ENCODE results near the gene PABPC4L.
A peak's percentile ranks its signal among the peaks of the same experiment; 100 is the strongest.
"Not testable (repeated sequence)": the region's sequence is repeated elsewhere in the genome, so short reads cannot be mapped to it uniquely, and the experiment has no call there.

Gene PABPC4L

DNA sequence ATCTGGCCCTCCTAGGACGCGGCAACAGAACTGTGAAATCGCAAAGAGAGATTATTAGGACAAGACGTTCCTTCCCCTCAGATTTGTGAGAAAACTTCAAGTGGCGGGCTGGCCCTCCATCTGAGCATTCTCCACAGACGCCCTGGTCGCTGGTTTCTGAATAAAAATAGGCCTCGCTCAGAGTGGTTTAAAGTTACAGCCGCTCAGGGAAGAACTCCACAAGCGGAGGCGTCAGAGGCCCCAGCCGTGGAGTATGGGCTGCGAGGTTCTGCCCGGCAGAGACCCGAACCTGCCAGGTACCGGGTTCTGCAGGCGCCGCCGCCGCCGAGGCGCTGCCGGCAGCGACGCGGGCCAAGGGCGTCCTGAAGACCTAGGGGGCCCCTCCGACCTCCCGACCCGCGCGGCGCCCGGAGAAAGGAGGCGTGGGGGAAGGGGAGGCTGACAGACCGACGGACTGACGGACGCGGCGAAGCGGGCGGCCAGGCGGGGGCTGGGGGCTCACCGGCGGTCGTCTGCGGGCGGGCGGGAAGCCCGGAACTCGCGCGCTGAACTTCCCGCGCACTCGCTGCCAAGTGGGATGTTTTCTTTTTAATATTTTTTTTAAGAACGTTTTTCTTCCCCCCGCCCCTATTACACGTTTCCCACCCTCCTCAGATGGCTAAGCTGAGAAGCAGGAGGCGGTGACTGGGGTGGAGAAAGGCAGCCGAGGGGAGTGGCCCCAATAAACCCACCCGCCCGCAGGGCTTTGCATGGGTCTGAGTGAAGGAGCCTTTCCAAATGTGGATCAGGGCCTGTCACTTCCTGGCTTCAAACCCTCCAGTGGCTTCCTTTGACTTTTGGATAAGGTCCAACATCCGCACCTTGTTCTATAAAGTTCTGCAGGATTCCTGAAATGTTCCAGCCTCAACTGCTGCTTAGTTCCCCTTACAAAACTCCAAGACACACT lies at the start of gene PABPC4L:
Gene PABPC4L (minus strand): TSS at position 574 of the 946 bp plus-strand sequence. CDS start 770 bp downstream, outside the sequence.
- in situ Hi-C loops (cut with MboI; ENCODE audit: low sequenced_read_pairs), result no loop called here
- peaks cover 5% of the 10 kb centered on the region for H3K4me1 ChIP-seq
- H3K27me3 ChIP-seq (ENCODE audit: low read depth), result no peaks in the 10 kb centered on the region
- peaks cover 5% of the 10 kb centered on the region; the same call in 1 of the 2 replicates for H3K36me3 ChIP-seq (replicated peaks)
- DNase-seq (ENCODE audit: low spot score in 2 of 2), result peak; percentile 92
- H3K4me3 ChIP-seq, result peak within 1 kb of the TSS; percentile 43
- no peaks in the 10 kb centered on the region for H3K9me3 ChIP-seq

GRCh38 chr4:134251322-134251721 lies 49.7 kb upstream of the PABPC4L start:
- Histone ChIP-seq H3K4me3 (no peak overlapping the region), H3K36me3 (replicated peaks) (no peaks in the 10 kb centered on the region), H3K4me1 (no peaks in the 10 kb centered on the region), H3K27me3 (ENCODE audit: low read depth) (no peaks in the 10 kb centered on the region), H3K9me3 (no peaks in the 10 kb centered on the region)
- in situ Hi-C loops (cut with MboI; ENCODE audit: low sequenced_read_pairs), result no loop called here
- DNase-seq (ENCODE audit: low spot score in 2 of 2), result no peak

GRCh38 chr4:134243742-134244713 lies 42.4 kb upstream of the PABPC4L start:
- H3K36me3 ChIP-seq (replicated peaks), result no peaks in the 10 kb centered on the region
- no peaks in the 10 kb centered on the region for H3K9me3 ChIP-seq
- no peak for DNase-seq (ENCODE audit: low spot score in 2 of 2)
- H3K4me3 ChIP-seq, result no peak overlapping the region
- H3K4me1 ChIP-seq, result no peaks in the 10 kb centered on the region
- in situ Hi-C loops (cut with MboI; ENCODE audit: low sequenced_read_pairs), result no loop called here
- no peaks in the 10 kb centered on the region for H3K27me3 ChIP-seq (ENCODE audit: low read depth)

DNA sequence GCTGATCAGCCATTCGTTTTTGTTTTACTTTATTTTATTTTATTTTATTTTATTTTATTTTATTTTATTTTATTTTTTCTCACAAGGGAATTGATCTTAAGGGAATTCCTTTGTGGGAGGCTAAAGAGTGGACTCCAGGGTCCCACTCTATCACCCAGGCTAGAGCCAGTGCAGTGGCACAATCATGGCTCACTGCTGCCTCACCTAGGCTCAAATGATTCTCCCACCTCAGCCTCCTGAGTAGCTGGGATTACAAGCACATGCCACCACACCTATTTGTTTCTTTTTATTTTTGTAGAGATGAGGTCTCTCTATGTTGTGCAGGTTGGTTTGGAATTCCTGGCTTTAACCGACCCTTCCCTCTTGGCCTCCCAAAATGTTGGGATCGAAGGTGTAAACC lies 17.5 kb upstream of the PABPC4L start:
- in situ Hi-C loops (cut with MboI; ENCODE audit: low sequenced_read_pairs), result no loop called here
- peaks cover 9% of the 10 kb centered on the region for H3K4me1 ChIP-seq
- H3K9me3 ChIP-seq, result no peaks in the 10 kb centered on the region
- H3K36me3 ChIP-seq (replicated peaks), result no peaks in the 10 kb centered on the region
- H3K27me3 ChIP-seq (ENCODE audit: low read depth), result no peaks in the 10 kb centered on the region
- no peak overlapping the region for H3K4me3 ChIP-seq
- DNase-seq (ENCODE audit: low spot score in 2 of 2), result no peak

DNA sequence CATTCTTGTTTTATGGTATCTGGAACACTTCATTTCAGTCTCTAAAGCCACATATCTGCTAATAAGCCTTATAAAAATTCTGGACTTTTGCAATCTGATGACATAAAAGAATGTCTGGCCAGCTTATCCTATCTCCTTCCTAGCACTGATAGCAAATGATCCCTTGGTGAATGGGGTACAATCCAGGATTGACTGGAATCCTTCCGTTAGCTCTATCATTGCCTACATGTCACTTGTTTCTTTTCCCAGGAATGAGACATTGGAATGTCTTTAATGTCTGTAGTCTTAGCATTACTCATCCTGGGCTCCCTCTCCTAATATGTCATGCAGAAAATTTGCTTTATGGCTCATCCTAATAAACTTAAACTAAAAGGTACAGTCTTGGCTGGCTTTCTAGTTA lies 14.8 kb upstream of the PABPC4L start:
- Histone ChIP-seq H3K27me3 (ENCODE audit: low read depth) (no peaks in the 10 kb centered on the region), H3K36me3 (replicated peaks) (no peaks in the 10 kb centered on the region), H3K9me3 (no peaks in the 10 kb centered on the region; the same call in 1 of the 2 replicates), H3K4me1 (no peaks in the 10 kb centered on the region), H3K4me3 (no peak overlapping the region)
- DNase-seq (ENCODE audit: low spot score in 2 of 2), result no peak
- in situ Hi-C loops (cut with MboI; ENCODE audit: low sequenced_read_pairs), result no loop called here

DNA sequence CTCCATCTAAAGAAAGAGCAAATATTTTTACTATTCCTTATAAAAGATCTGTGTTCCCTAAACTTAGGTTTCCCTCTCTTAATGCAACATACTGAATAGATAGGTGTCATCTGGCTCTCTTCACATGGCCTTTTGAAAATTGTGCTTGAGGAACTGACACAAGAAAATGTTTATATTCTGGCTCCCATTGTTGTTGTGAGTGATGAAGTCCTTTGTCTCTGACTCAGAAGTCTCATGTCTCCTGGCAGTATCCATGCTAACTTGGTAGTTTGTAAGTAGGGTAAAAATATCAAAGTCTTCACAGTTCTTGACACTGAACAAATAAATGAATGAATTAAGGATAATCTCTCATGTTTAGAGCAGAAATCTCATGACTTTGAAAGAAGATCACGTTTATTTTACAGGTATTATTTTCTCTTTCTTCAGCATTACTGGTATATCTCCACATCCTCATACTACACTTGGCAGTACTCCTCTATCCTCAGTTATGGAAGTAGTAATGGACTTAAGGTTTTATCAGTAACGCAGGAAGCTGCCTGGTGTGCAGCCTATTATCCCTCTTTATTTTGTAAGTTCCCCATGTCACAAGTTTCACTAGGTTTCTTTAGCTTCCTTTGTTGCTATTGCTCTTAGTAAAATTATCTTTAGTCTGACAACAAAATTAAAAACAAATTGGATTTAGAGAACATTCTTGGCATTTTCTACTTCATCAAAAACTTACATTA lies 14.2 kb upstream of the PABPC4L start:
- H3K4me1 ChIP-seq, result no peaks in the 10 kb centered on the region
- in situ Hi-C loops (cut with MboI; ENCODE audit: low sequenced_read_pairs), result no loop called here
- H3K4me3 ChIP-seq, result no peak overlapping the region
- no peaks in the 10 kb centered on the region for H3K27me3 ChIP-seq (ENCODE audit: low read depth)
- H3K36me3 ChIP-seq (replicated peaks), result no peaks in the 10 kb centered on the region
- H3K9me3 ChIP-seq, result no peaks in the 10 kb centered on the region; the same call in 1 of the 2 replicates
- no peak for DNase-seq (ENCODE audit: low spot score in 2 of 2)

- H3K4me3 ChIP-seq; H3K36me3 ChIP-seq (replicated peaks); H3K9me3 ChIP-seq; H3K4me1 ChIP-seq; DNase-seq (ENCODE audit: low spot score in 2 of 2); in situ Hi-C loops (cut with MboI; ENCODE audit: low sequenced_read_pairs); H3K27me3 ChIP-seq (ENCODE audit: low read depth): not testable (repeated sequence)
Measured at GRCh38 chr4:134207955-134208354, 6.4 kb upstream of the PABPC4L start.

GRCh38 chr4:134202166-134202956 lies 772 bp upstream of the PABPC4L start:
- Histone ChIP-seq H3K4me3 (peak overlapping the region; percentile 43), H3K36me3 (replicated peaks) (peaks cover 5% of the 10 kb centered on the region; the same call in 1 of the 2 replicates), H3K9me3 (no peaks in the 10 kb centered on the region), H3K4me1 (peaks cover 5% of the 10 kb centered on the region), H3K27me3 (ENCODE audit: low read depth) (no peaks in the 10 kb centered on the region)
- in situ Hi-C loops (cut with MboI; ENCODE audit: low sequenced_read_pairs), result no loop called here
- DNase-seq (ENCODE audit: low spot score in 2 of 2), result peak; percentile 67 to 84

- in situ Hi-C loops (cut with MboI; ENCODE audit: low sequenced_read_pairs), result no loop called here
- peak overlapping the region; percentile 43 for H3K4me3 ChIP-seq
- peaks cover 5% of the 10 kb centered on the region for H3K4me1 ChIP-seq
- H3K36me3 ChIP-seq (replicated peaks), result peaks cover 5% of the 10 kb centered on the region; the same call in 1 of the 2 replicates
- no peaks in the 10 kb centered on the region for H3K27me3 ChIP-seq (ENCODE audit: low read depth)
- no peaks in the 10 kb centered on the region for H3K9me3 ChIP-seq
- DNase-seq (ENCODE audit: low spot score in 2 of 2), result peak; percentile 13 to 32
Measured at GRCh38 chr4:134200811-134201215, 776 bp downstream of the PABPC4L start.

GRCh38 chr4:134189949-134190348 lies 11.6 kb downstream of the PABPC4L start:
- H3K4me3 ChIP-seq, result no peak overlapping the region
- in situ Hi-C loops (cut with MboI; ENCODE audit: low sequenced_read_pairs), result no loop called here
- no peaks in the 10 kb centered on the region for H3K36me3 ChIP-seq (replicated peaks)
- no peaks in the 10 kb centered on the region; the same call in 1 of the 2 replicates for H3K9me3 ChIP-seq
- no peaks in the 10 kb centered on the region for H3K27me3 ChIP-seq (ENCODE audit: low read depth)
- no peaks in the 10 kb centered on the region for H3K4me1 ChIP-seq
- DNase-seq (ENCODE audit: low spot score in 2 of 2), result no peak

- Histone ChIP-seq H3K9me3 (no peaks in the 10 kb centered on the region; the same call in 1 of the 2 replicates), H3K36me3 (replicated peaks) (no peaks in the 10 kb centered on the region), H3K4me1 (no peaks in the 10 kb centered on the region), H3K27me3 (ENCODE audit: low read depth) (no peaks in the 10 kb centered on the region), H3K4me3 (no peak overlapping the region)
- no peak for DNase-seq (ENCODE audit: low spot score in 2 of 2)
- in situ Hi-C loops (cut with MboI; ENCODE audit: low sequenced_read_pairs), result no loop called here
Measured at GRCh38 chr4:134189480-134189879, 12.1 kb downstream of the PABPC4L start.

DNA sequence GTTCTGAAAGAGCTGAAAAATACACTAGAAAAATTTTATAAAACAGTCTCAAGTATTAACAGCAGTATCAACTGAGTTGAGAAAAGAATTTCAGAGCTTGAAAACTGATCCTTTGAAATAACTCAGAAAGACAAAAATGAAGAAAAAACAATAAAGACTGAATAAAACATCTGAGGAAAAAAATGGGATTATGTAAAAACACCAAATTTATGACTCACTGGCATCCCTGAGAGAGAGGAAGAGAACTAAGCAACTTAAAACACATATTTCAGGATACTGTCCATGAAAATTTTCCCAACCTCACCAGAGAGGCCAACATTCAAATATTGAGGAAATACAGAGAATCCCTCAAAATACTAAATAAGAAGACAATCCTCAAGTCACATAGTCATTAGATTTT lies 22.9 kb downstream of the PABPC4L start:
- H3K4me3 ChIP-seq, result no peak overlapping the region
- peaks cover 8% of the 10 kb centered on the region; the same call in 1 of the 2 replicates for H3K4me1 ChIP-seq
- in situ Hi-C loops (cut with MboI; ENCODE audit: low sequenced_read_pairs), result no loop called here
- H3K9me3 ChIP-seq, result no peaks in the 10 kb centered on the region; the same call in 1 of the 2 replicates
- H3K27me3 ChIP-seq (ENCODE audit: low read depth), result no peaks in the 10 kb centered on the region
- DNase-seq (ENCODE audit: low spot score in 2 of 2), result no peak
- H3K36me3 ChIP-seq (replicated peaks), result no peaks in the 10 kb centered on the region
